HG03103 (cell line): Measurements from ENCODE around the gene TET3.
"Not testable (repeated sequence)": the region's sequence is repeated elsewhere in the genome, so short reads cannot be mapped to it uniquely, and the experiment has no call there.

ENCODE experiments used
- ATAC-seq: cut with Tn5 transposase; IDR thresholded peaks from one replicate; pipeline ENCODE4 v1.9.1; 2021; ENCODE audit warnings: low read depth; ENCODE audit not compliant: unreplicated experiment

The TET3 gene

GRCh38 chr2:73984203-73984921 lies at the start of gene TET3:
TSS of gene TET3 (plus strand) at chr2:73984910. CDS start at chr2:73986404, 1,494 bp downstream.
- peak; percentile 33 for ATAC-seq

- ATAC-seq, result no peak
These were observed 49.1 kb upstream of the TET3 start for GRCh38 chr2:73935641-73936040.

GRCh38 chr2:73937103-73937885 lies 47.4 kb upstream of the TET3 start:
- no peak for ATAC-seq

GRCh38 chr2:73937899-73938298 lies 46.8 kb upstream of the TET3 start:
- ATAC-seq, result no peak

- ATAC-seq, result no peak
These were observed 45.9 kb upstream of the TET3 start for GRCh38 chr2:73938718-73939352.

- ATAC-seq, result no peak
These were observed 45.3 kb upstream of the TET3 start for GRCh38 chr2:73939419-73939818.

- not testable (repeated sequence) for ATAC-seq
These were observed 44.6 kb upstream of the TET3 start for GRCh38 chr2:73940066-73940465.

GRCh38 chr2:73942664-73943063 lies 42.0 kb upstream of the TET3 start:
- no peak for ATAC-seq

GRCh38 chr2:73944714-73945113 lies 40.0 kb upstream of the TET3 start:
- ATAC-seq, result no peak

GRCh38 chr2:73946215-73946614 lies 38.5 kb upstream of the TET3 start:
- ATAC-seq, result no peak

GRCh38 chr2:73946666-73947065 lies 38.0 kb upstream of the TET3 start:
- ATAC-seq, result no peak

GRCh38 chr2:73947412-73948018 lies 37.2 kb upstream of the TET3 start:
- ATAC-seq, result no peak

- ATAC-seq, result no peak
These were observed 34.9 kb upstream of the TET3 start for GRCh38 chr2:73949802-73950201.

- ATAC-seq, result no peak
These were observed 31.9 kb upstream of the TET3 start for GRCh38 chr2:73952499-73953446.

- no peak for ATAC-seq
These were observed 28.4 kb upstream of the TET3 start for GRCh38 chr2:73956218-73956865.

- no peak for ATAC-seq
These were observed 23.4 kb upstream of the TET3 start for GRCh38 chr2:73961274-73961673.

GRCh38 chr2:73961823-73962615 lies 22.7 kb upstream of the TET3 start:
- ATAC-seq, result no peak

GRCh38 chr2:73962798-73963197 lies 21.9 kb upstream of the TET3 start:
- no peak for ATAC-seq
